Measurements from ENCODE around the gene ZNF133.
"Not testable (repeated sequence)": the region's sequence is repeated elsewhere in the genome, so short reads cannot be mapped to it uniquely, and the experiment has no call there.

The ZNF133 gene

DNA sequence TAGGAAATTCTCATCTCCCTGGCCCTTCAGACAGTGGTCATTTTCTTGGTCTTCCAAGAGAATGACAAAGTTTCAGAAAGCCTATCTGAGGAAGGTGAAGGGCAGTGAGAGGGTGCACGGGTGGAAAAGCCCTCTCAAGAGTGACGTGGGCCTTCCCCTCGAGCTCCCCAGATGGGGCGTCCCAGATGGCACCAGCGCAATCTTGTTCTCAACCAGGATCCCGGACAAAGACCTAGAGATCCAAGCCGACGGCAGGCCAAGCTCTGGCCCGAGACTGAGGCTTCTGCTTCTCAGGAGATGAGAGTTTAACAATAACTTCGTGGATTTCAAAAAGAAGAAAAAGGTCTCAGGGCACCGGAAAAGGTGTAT is 797 bp upstream of the ZNF133 start:
- peak; percentile 4 for DNase-seq

- no peak for DNase-seq
These were observed 481 bp downstream of the ZNF133 start for GRCh38 chr20:18288749-18289267.

DNA sequence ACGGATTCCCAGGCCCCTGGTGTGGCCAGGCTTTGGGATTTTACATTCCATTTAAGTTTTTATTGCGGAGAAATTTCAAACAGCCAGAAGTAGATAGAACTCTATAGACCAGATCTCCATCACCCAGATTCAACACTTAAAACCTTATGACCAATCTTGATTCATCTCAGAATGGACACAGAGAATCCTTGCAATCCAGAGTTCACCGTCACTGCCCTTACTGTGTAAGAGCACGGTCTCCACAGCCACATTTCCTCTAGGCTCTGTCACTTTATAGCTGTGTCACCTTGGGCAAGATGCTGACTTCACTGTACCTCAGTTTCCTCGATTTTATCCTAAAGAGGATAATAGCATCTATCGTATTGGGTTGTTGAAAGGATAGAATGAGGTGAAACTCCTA is 979 bp downstream of the ZNF133 start:
- DNase-seq = no peak

DNA sequence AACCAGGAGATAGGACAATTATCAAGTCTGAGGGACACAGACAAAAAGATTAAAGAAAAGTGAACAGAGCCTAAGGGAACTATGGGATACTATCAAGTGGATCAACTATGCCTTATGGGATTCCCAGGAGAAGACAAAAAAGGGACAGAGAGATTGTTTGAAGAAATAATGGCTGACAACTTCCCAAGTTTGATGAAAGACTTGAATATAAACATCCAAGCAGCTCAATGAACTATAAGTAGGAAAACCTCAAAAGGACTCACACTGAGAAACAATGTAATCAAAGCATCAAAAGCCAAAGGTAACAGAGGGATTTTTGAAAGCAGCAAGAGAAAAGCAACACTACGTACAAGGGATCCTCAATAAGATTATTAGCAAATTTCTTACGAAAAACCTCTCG is 11.0 kb downstream of the ZNF133 start:
- DNase-seq = no peak

- no peak for DNase-seq
These were observed 16.3 kb downstream of the ZNF133 start for GRCh38 chr20:18304618-18305017.

GRCh38 chr20:18307301-18307700 is 19.0 kb downstream of the ZNF133 start:
- DNase-seq = no peak

GRCh38 chr20:18310051-18310450 is 21.7 kb downstream of the ZNF133 start:
- DNase-seq = no peak

GRCh38 chr20:18310592-18310991 is 22.3 kb downstream of the ZNF133 start:
- DNase-seq = no peak

DNA sequence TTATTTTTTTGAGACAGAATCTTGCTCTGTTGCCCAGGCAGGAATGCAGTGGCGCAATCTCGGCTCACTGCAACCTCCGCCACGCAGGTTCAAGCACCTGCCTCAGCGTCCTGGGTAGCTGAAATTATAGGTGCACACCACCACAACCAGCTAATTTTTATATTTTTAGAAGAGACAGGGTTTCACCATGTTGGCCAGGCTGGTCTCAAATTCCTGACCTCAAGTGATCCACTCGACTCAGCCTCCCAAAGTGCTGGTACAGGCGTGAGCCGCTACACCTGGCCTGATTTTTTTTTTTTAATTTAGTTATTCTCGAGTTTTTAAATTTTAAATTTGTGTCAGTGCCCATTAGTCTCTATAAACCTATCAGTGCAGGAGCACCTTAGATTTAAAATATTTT is 24.4 kb downstream of the ZNF133 start:
- DNase-seq = no peak

- DNase-seq = no peak
These were observed 25.1 kb downstream of the ZNF133 start for GRCh38 chr20:18313411-18313810.

DNA sequence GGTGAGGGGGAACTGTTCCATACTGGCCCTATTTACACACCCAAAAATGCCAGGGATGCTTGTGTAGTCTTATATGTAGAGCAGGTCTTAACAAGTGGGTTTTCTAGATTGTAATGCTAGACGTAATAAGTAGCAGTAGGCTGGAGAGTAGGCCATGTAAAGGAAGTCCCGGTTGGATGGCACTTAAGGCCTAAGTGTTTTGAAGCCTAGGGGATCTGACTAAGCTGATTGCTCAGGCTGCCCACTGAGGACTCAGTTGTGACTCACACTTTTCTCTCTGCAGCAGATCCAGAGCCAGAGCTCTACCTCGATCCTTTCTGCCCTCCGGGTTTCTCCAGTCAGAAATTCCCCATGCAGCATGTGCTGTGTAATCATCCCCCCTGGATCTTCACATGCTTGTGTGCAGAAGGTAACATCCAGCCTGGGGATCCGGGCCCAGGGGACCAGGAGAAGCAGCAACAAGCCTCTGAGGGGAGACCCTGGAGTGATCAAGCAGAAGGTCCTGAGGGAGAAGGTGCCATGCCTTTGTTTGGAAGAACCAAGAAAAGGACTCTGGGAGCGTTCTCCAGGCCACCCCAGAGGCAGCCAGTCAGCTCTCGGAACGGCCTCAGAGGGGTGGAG is 26.6 kb downstream of the ZNF133 start:
- DNase-seq = peak; percentile 29

GRCh38 chr20:18316166-18316565 is 27.8 kb downstream of the ZNF133 start:
- DNase-seq = no peak

GRCh38 chr20:18321316-18321715 is 33.0 kb downstream of the ZNF133 start:
- no peak for DNase-seq

- DNase-seq = no peak
These were observed 33.9 kb downstream of the ZNF133 start for GRCh38 chr20:18321976-18322950.

DNA sequence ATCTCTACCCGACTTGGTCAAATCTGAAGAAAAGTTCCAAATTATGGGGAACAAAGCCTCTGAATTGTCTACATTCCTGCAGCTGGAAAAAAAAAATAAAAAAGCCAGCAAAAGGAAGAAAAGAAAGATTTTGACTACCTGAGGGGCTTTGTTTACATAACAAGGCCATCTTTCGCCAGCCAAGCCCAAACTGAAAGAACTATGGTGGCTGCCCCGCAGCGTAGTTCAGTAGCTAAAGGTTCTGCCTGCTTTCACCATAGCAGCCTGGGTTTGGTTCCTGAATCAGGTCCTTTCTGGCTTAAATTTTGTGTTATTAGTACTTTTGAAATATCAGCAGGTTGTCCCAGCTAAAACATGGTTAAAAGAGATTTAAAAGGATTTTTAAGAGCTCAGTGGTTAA is 35.4 kb downstream of the ZNF133 start:
- DNase-seq = no peak

DNA sequence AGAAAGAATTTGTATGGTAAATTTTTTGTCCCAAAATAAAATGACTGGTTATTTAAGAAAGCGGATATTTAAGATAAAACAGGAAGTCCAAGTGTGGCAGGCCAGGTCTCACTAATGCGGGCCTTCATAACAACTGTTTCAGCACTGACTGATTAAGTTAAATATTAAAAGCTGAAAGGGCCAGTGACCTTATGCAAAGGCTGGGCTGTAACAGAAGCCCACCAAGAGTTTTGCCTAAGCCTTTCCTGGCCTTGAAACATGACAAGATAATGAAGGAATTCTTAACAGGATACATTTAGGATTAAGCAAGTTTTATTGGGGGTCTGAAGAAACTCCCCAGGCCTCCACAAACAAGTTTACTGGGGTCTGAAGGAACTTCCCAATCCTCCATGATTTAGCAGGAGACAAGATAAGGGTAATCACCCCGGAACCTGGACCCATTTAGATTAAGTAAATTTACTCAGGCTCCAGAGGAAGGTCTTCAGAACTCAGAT is 36.3 kb downstream of the ZNF133 start:
- DNase-seq = no peak

- DNase-seq = no peak
These were observed 38.7 kb downstream of the ZNF133 start for GRCh38 chr20:18326990-18327389.

DNA sequence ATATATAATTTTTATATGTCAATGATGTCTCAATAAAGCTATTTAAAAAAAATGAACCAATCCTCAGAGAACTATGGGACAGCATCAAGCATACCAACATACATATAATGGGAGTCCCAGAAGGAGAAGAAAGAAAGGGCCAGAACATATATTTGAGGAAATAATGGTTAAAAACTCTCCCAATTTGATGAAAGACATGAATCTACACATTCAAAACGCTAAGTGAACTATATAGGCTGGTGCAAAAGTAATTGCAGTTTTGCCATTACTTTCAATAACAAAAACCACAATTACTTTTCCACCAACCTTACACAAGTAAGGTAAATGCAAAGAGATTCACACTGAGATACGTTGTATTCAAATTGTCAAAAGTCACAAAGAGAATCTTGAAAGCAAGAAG is 43.4 kb downstream of the ZNF133 start:
- no peak for DNase-seq

DNA sequence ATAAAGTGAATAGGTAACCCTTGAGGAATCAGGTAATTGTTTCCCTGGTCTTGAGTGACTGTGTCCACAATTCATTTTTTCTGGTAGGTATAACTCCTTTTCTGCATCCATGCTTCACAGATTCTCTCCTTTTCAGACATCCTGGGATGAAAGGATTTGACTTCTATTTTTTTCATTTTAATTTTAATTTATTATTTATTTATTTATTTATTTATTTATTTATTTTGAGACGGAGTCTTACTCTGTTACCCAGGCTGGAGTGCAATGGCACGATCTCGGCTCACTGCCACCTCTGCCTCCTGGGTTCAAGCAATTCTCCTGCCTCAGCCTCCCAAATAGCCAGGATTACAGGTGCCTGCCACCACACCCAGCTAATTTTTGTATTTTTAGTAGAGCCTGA is 61.4 kb downstream of the ZNF133 start:
- DNase-seq = not testable (repeated sequence)

GRCh38 chr20:18359854-18360253 is 71.5 kb downstream of the ZNF133 start:
- DNase-seq = no peak

DNA sequence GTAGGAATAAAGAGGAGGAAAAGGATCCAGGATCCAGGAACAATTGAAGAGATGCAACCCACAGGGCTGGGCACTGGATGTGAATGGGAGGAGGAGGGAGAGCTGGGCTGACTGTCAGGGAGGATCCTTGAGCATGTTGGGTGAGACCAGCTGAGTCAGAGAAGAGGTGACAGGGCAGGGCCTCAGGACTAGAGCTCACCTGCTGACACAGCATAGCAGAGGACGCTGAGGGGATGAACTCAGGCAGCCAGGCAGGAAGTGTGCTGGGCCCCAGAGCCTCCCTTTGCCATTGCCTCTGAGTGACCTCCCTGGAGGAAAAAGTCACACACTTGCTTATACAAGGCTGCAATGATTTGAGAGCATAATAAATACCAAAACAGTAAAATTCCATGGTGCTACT is 72.3 kb downstream of the ZNF133 start:
- no peak for DNase-seq

- DNase-seq = no peak
These were observed 73.4 kb downstream of the ZNF133 start for GRCh38 chr20:18361678-18362077.

DNA sequence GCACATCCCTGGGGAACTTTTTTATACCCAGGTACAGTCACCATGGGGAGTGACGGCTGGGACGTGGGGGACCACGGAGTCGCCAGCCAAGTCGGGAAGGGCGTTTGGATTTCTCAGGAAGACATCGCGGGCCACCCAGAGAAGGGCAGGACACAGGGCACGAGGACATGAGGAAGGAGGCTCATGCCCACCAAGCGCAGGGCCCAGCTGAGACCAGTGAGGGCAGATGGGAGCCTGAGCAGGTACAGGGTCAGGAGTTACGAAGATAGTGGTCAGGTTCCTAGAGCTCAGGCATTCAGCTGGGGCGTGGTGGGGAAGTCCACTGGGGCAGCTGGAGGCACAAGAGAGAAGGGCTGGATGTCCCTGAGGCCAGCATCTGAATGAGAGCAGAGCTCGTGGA is 74.6 kb downstream of the ZNF133 start:
- no peak for DNase-seq

DNA sequence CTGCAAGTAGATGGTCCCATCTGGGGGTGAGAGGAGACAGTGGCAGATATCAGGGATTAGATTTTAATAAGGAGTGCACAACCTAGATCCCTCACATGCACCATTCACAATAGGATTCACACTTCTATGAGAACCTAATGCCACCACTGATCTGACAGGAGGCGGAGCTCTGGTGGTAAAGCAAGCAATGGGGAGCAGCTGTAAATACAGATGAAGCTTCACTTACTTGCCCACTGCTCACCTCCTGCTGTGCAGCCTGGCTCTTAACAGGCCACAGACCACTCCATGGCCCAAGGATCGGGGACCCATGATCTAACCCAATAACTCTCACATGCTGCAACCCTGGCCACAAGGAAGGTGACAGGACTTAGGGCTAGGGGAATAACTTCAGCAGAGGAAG is 75.4 kb downstream of the ZNF133 start:
- DNase-seq = no peak
